Measurements from ENCODE around the gene KRT25. TPM values are rescaled to one million over a fixed set of nuclear protein-coding genes. Genes with fewer than 3 reads are reported as not detected.

KRT25 gene
- total RNA-seq, 1 donor, result not detected

- Histone ChIP-seq H2AFZ (ENCODE audit: low read length) (no peak overlapping the region), H3K79me2 (ENCODE audit: insufficient read depth, low read length) (no peaks in the 10 kb centered on the region), H3K9me3 (ENCODE audit: low read depth, low read length) (peaks cover 4% of the 10 kb centered on the region), H3K36me3 (ENCODE audit: insufficient read depth, low read length) (no peaks in the 10 kb centered on the region), H4K20me1 (ENCODE audit: insufficient read depth, low read length) (no peaks in the 10 kb centered on the region), H3K4me2 (ENCODE audit: insufficient read depth, low read length) (no peak overlapping the region), H3K27me3 (ENCODE audit: insufficient read depth, low read length) (peaks cover 31% of the 10 kb centered on the region), H3K4me1 (ENCODE audit: insufficient read depth, low read length) (no peaks in the 10 kb centered on the region), H3K27ac (ENCODE audit: low read depth, low read length) (no peak overlapping the region), H3K4me3 (ENCODE audit: insufficient read depth, low read length) (no peak overlapping the region)
- no peak for DNase-seq (ENCODE audit: insufficient read length, low spot score, missing footprints)
- no peak for TF ChIP-seq CTCF (IDR thresholded peaks at IDR 0.05; ENCODE audit: extremely low read depth, low read depth, low read length)
Measured at GRCh38 chr17:40738553-40738952, 16.6 kb downstream of the KRT25 start.

GRCh38 chr17:40735016-40735415, 20.1 kb downstream of the KRT25 start:
- no peak overlapping the region for H2AFZ ChIP-seq (ENCODE audit: low read length)
- no peaks in the 10 kb centered on the region for H3K36me3 ChIP-seq (ENCODE audit: insufficient read depth, low read length)
- no peak overlapping the region for H3K4me3 ChIP-seq (ENCODE audit: insufficient read depth, low read length)
- DNase-seq (ENCODE audit: insufficient read length, low spot score, missing footprints), result no peak
- no peaks in the 10 kb centered on the region for H3K79me2 ChIP-seq (ENCODE audit: insufficient read depth, low read length)
- H4K20me1 ChIP-seq (ENCODE audit: insufficient read depth, low read length), result no peaks in the 10 kb centered on the region
- H3K9me3 ChIP-seq (ENCODE audit: low read depth, low read length), result no peaks in the 10 kb centered on the region
- H3K4me2 ChIP-seq (ENCODE audit: insufficient read depth, low read length), result no peak overlapping the region
- no peak for TF ChIP-seq CTCF (IDR thresholded peaks at IDR 0.05; ENCODE audit: extremely low read depth, low read depth, low read length)
- H3K27me3 ChIP-seq (ENCODE audit: insufficient read depth, low read length), result peaks cover 36% of the 10 kb centered on the region
- H3K27ac ChIP-seq (ENCODE audit: low read depth, low read length), result no peak overlapping the region
- H3K4me1 ChIP-seq (ENCODE audit: insufficient read depth, low read length), result no peaks in the 10 kb centered on the region

- H3K79me2 ChIP-seq (ENCODE audit: insufficient read depth, low read length), result no peaks in the 10 kb centered on the region
- no peak overlapping the region for H3K27ac ChIP-seq (ENCODE audit: low read depth, low read length)
- no peaks in the 10 kb centered on the region for H3K4me1 ChIP-seq (ENCODE audit: insufficient read depth, low read length)
- no peak for TF ChIP-seq CTCF (IDR thresholded peaks at IDR 0.05; ENCODE audit: extremely low read depth, low read depth, low read length)
- H3K9me3 ChIP-seq (ENCODE audit: low read depth, low read length), result no peaks in the 10 kb centered on the region
- H3K27me3 ChIP-seq (ENCODE audit: insufficient read depth, low read length), result peaks cover 31% of the 10 kb centered on the region
- H3K4me2 ChIP-seq (ENCODE audit: insufficient read depth, low read length), result no peak overlapping the region
- no peak overlapping the region for H2AFZ ChIP-seq (ENCODE audit: low read length)
- no peaks in the 10 kb centered on the region for H4K20me1 ChIP-seq (ENCODE audit: insufficient read depth, low read length)
- no peaks in the 10 kb centered on the region for H3K36me3 ChIP-seq (ENCODE audit: insufficient read depth, low read length)
- no peak for DNase-seq (ENCODE audit: insufficient read length, low spot score, missing footprints)
- no peak overlapping the region for H3K4me3 ChIP-seq (ENCODE audit: insufficient read depth, low read length)
Measured at GRCh38 chr17:40734018-40734417, 21.1 kb downstream of the KRT25 start.

- Histone ChIP-seq H3K4me2 (ENCODE audit: insufficient read depth, low read length) (no peak overlapping the region), H3K4me3 (ENCODE audit: insufficient read depth, low read length) (no peak overlapping the region), H3K4me1 (ENCODE audit: insufficient read depth, low read length) (peaks cover 6% of the 10 kb centered on the region), H3K36me3 (ENCODE audit: insufficient read depth, low read length) (no peaks in the 10 kb centered on the region), H3K27ac (ENCODE audit: low read depth, low read length) (no peak overlapping the region), H3K27me3 (ENCODE audit: insufficient read depth, low read length) (peaks cover 17% of the 10 kb centered on the region), H2AFZ (ENCODE audit: low read length) (no peak overlapping the region), H4K20me1 (ENCODE audit: insufficient read depth, low read length) (no peaks in the 10 kb centered on the region), H3K9me3 (ENCODE audit: low read depth, low read length) (no peaks in the 10 kb centered on the region), H3K79me2 (ENCODE audit: insufficient read depth, low read length) (no peaks in the 10 kb centered on the region)
- DNase-seq (ENCODE audit: insufficient read length, low spot score, missing footprints), result no peak
- no peak for TF ChIP-seq CTCF (IDR thresholded peaks at IDR 0.05; ENCODE audit: extremely low read depth, low read depth, low read length)
Measured at GRCh38 chr17:40730970-40731369, 24.2 kb downstream of the KRT25 start.

Measured in osteoblast (primary cell).